ENCODE data around the gene WDR44.

GRCh38 chrX:118493653-118494297 is 147.9 kb downstream of the WDR44 start:
- TF ChIP-seq, protein P1, sequence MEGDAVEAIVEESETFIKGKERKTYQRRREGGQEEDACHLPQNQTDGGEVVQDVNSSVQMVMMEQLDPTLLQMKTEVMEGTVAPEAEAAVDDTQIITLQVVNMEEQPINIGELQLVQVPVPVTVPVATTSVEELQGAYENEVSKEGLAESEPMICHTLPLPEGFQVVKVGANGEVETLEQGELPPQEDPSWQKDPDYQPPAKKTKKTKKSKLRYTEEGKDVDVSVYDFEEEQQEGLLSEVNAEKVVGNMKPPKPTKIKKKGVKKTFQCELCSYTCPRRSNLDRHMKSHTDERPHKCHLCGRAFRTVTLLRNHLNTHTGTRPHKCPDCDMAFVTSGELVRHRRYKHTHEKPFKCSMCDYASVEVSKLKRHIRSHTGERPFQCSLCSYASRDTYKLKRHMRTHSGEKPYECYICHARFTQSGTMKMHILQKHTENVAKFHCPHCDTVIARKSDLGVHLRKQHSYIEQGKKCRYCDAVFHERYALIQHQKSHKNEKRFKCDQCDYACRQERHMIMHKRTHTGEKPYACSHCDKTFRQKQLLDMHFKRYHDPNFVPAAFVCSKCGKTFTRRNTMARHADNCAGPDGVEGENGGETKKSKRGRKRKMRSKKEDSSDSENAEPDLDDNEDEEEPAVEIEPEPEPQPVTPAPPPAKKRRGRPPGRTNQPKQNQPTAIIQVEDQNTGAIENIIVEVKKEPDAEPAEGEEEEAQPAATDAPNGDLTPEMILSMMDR (IDR thresholded peaks at IDR 0.05), result no peak
- TF ChIP-seq EZH2 (IDR thresholded peaks at IDR 0.05; ENCODE audit: borderline replicate concordance, insufficient read depth, low read depth, low read length, poor library complexity, severe bottlenecking), result no peak
